NCI-H2227 (cell line): Measurements from ENCODE around the gene SPATA45.

ENCODE experiments used
- DNase-seq: peaks from one replicate; lab custom pipeline; 2025; ENCODE audit not compliant: unreplicated experiment; lab: John Stamatoyannopoulos, UW

The SPATA45 gene

DNA sequence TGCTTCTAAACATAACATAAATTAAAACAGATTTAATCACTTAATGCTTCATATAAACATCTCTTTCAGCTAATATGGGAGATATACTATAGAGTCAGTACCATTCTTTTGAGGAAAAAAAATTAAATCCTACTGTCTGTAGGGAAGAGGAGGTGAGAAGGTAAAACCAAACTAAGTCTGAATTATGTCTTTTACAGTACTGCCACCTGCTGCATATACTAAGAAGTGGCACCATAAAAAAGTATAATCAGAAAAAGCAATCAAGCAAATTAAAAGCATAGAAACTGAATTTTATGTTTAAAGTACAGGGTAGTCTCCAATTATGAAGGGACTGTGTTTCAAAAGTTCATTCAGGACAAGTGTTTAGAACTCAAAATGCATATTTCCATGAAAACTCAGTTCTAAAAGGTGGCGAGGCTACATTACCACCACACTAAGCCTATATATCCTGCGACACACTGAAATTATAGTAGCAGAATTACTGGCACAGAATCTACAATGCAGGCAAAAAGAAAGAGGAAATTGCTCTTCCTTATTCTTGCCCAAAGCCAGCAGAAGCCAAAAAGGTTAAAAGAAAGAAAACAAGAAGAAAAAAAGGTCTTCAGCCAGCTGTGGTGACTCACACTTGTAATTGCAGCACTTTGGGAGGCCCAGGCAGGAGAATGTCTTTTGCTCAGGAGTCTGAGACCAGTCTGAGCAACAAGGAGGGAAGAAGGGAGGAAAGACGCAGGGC lies 64.9 kb downstream of the SPATA45 start:
- peak; percentile 11 for DNase-seq

DNA sequence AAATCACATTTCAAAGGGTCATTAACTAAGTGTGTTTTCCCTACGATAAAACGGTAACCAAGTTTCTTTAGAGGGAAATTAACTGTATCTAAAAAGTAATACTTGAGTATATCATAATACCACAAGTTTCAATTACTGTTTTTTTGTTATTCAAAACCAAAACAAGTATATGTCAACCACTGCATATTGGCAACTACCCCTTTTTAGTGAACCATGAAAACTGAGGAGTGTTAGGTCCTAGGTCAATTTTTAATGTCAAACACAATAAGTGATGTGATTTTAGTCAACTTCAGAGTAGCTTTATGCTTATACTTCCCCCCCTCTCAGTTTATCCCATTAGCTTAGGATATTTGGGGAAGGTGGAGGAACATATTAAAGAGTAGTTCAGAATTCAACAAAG lies 66.2 kb downstream of the SPATA45 start:
- no peak for DNase-seq

DNA sequence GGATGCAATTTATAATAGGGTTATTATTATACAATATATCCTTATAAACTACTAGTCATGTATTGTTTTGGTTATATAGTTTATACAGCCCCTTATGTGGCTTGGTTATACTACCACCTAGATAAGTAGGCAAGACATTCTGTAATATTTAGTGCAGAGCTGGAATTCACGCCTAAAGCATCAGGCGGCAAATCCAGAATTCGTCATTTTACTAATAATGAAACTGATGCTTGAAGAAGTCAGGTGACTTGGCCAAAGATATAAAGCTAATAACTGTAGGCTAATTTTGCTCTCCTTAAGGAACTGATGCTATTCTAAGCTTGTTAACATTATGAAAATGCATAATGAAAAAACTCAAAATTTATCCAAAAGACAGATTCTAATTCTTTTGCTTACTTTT lies 66.7 kb downstream of the SPATA45 start:
- no peak for DNase-seq
